Hematopoietic multipotent progenitor cell treated with erythropoietin and hydrocortisone succinate and interleukin-3 and kit ligand, for 17 days (in vitro differentiated cells): ENCODE data around the gene DUS2.

Experiments
- DNase-seq: peaks from one replicate; pipeline ENCODE4 v3.0.0-alpha.2; 2015; ENCODE audit warnings: low spot score

DUS2 gene

GRCh38 chr16:68126395-68126794 lies 103.3 kb downstream of the DUS2 start:
- DNase-seq: no peak

GRCh38 chr16:68128577-68129305 lies 105.7 kb downstream of the DUS2 start:
- DNase-seq: no peak
